ENCODE measurements around the gene PTAFR.

PTAFR gene, protein sequence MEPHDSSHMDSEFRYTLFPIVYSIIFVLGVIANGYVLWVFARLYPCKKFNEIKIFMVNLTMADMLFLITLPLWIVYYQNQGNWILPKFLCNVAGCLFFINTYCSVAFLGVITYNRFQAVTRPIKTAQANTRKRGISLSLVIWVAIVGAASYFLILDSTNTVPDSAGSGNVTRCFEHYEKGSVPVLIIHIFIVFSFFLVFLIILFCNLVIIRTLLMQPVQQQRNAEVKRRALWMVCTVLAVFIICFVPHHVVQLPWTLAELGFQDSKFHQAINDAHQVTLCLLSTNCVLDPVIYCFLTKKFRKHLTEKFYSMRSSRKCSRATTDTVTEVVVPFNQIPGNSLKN

GRCh38 chr1:28176492-28177470 lies at the start of gene PTAFR:
PTAFR (minus strand) TSS chr1:28176690; CDS start chr1:28151021, 25,669 bp downstream.
- FAIRE-seq (no peak), DNase-seq (ENCODE audit: insufficient read length, low spot score) (no peak)

GRCh38 chr1:28213315-28213714 lies 36.8 kb upstream of the PTAFR start:
- FAIRE-seq (no peak), DNase-seq (ENCODE audit: insufficient read length, low spot score) (no peak)

GRCh38 chr1:28209700-28210099 lies 33.2 kb upstream of the PTAFR start:
- no peak for DNase-seq (ENCODE audit: insufficient read length, low spot score)
- no peak for FAIRE-seq

- peak; percentile 45 for DNase-seq (ENCODE audit: insufficient read length, low spot score)
- no peak for FAIRE-seq
Measured at GRCh38 chr1:28208818-28209441, 32.4 kb upstream of the PTAFR start.

DNA sequence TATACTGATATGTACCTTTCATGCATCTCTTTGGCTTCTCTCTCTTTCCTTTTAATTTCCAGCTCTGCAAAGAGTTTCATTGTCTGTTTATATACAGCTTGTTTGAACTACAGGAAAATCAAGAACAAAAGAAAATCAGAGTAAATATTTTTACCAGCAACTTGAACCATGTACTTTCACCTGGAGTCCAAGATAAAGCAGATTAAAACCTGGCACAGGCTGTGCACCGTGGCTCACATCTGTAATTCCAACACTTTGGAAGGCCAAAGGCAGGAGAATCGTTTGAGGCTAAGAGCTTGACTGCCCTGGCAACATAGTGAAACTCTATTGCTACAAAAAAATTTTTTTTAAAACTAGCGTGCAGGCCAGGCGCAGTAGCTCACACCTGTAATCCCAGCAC lies 28.8 kb upstream of the PTAFR start:
- no peak for FAIRE-seq
- no peak for DNase-seq (ENCODE audit: insufficient read length, low spot score)

- no peak for FAIRE-seq
Measured at GRCh38 chr1:28200234-28200873, 23.9 kb upstream of the PTAFR start.

GRCh38 chr1:28199328-28200233 lies 23.1 kb upstream of the PTAFR start:
- FAIRE-seq, result no peak
- no peak for DNase-seq (ENCODE audit: insufficient read length, low spot score)

More at GRCh38 chr1:28200234-28200873, 23.9 kb upstream of the PTAFR start:
- DNase-seq (ENCODE audit: insufficient read length, low spot score), result no peak

- DNase-seq (ENCODE audit: insufficient read length, low spot score), result no peak
- FAIRE-seq, result no peak
Measured at GRCh38 chr1:28197682-28198415, 21.4 kb upstream of the PTAFR start.

- FAIRE-seq, result no peak
- DNase-seq (ENCODE audit: insufficient read length, low spot score), result no peak
Measured at GRCh38 chr1:28196330-28196729, 19.8 kb upstream of the PTAFR start.

GRCh38 chr1:28195780-28196179 lies 19.3 kb upstream of the PTAFR start:
- DNase-seq (ENCODE audit: insufficient read length, low spot score) (no peak), FAIRE-seq (no peak)

DNA sequence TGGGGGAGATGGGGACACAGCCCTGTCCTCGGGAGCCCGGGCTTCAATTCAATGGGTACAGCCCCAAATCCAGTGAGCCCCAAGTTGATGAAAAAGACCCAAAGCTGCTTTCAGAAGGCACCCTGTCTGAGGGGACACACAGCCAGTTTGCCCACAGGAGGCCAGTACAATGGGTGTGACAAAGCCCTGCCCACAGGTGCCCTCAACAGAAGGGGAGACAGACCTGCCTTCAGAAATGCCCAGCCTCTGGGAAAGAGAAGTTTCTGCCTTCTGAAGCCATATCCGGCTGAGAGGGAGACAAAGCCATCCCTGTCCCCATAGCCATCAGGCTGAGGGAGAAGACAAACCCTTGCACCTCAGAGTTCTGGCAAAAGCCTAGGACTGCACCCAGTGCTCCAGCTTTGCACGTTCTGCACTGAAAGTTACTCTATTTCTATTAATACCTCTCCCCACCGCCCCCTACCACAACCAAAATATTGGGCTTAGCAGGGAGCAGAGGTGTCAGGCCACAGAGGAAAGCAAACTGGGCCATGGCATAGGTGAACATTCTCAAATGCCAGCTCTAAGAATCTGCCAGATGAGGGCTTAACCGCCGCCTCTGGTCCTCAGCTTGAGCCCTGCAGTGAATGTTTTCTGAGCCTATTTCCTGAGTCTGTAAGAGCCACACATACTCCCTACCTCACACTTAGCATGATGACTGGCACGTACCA lies 18.0 kb upstream of the PTAFR start:
- no peak for DNase-seq (ENCODE audit: insufficient read length, low spot score)
- FAIRE-seq, result no peak

DNA sequence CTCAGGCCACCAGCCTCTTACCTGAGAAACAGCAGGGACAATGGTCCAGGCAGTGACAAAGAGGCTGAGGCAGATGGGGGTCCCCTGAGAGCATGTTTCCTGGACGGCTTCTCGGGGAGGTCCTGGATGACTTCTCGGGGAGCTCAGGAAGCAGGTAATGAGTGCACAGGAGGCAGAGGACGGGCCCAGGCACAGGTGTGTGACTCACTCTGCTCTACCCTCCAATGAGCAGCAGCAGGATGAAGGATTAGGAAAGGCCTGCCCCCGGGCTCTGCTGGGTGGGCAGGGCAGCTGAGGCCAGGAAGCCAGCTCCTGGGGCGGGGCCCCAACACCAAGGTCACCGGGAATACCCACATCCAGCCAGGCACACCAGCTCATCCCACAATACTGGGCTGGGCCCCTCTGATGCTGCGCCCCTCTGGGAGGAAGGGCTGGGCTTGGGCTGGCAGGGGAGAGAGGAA lies 17.2 kb upstream of the PTAFR start:
- DNase-seq (ENCODE audit: insufficient read length, low spot score), result no peak
- no peak for FAIRE-seq

DNA sequence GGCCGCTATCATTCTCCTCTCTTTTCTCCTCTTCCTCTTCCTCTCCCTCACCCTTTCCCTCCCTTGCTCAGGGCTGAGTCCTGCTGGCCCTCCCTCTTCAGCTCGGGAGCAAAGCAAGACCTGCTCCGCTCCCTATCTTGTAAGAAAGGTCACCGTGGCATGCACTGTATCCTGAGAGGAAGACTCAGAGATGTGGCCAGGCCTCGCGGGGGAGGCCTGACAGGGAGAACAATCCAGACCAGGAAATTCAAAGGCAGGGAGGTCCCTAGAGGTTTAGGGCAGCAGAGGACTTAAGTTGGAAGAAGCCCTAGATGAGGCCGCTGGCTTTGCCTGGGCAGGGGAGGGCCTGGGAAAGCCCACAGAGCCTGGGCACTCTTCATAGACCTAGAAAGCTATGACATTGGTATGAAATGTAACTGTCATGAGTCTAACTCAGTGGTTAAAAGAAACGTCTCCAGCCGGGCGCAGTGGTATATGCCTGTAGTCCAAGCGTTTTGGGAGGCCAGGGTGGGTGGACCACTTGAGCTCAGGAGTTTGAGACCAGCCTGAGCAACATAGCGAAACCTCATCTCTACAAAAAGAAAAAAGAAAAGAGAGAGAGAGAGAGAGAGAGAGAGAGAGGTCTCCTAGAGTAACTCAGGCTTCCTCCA lies 14.6 kb upstream of the PTAFR start:
- DNase-seq (ENCODE audit: insufficient read length, low spot score) (no peak), FAIRE-seq (no peak)

DNA sequence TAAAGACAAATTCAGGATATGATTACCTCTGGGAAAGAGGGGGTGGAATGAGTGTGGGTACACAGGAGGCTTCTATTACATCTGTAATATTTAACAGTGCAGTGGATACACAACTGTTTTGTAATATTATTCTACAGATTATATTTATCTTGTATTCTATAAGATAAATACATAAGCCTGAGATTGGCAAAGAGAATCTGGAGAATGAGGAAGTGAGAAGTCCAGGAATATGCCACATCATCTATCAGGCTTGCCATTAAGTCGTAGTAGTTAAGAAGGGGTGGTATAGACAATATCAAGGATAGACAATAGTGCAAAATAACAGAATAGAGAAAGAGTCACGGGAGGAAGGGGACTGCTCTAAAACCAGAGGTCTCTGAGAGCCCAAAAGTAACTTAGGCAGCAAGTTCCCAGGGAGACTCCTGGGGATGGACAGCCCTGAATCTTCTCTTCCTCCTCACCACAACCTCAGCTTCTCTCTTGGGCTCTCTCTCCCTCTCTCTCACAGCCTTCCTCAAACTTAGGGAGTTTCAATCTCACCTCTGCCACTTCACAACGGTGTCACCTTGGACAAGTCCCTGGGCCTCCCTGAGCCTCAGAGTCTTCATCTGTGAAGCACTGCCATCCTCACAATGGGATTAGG lies 14.0 kb upstream of the PTAFR start:
- FAIRE-seq (no peak), DNase-seq (ENCODE audit: insufficient read length, low spot score) (no peak)

GRCh38 chr1:28185071-28185470 lies 8.6 kb upstream of the PTAFR start:
- DNase-seq (ENCODE audit: insufficient read length, low spot score), result no peak
- FAIRE-seq, result no peak

DNA sequence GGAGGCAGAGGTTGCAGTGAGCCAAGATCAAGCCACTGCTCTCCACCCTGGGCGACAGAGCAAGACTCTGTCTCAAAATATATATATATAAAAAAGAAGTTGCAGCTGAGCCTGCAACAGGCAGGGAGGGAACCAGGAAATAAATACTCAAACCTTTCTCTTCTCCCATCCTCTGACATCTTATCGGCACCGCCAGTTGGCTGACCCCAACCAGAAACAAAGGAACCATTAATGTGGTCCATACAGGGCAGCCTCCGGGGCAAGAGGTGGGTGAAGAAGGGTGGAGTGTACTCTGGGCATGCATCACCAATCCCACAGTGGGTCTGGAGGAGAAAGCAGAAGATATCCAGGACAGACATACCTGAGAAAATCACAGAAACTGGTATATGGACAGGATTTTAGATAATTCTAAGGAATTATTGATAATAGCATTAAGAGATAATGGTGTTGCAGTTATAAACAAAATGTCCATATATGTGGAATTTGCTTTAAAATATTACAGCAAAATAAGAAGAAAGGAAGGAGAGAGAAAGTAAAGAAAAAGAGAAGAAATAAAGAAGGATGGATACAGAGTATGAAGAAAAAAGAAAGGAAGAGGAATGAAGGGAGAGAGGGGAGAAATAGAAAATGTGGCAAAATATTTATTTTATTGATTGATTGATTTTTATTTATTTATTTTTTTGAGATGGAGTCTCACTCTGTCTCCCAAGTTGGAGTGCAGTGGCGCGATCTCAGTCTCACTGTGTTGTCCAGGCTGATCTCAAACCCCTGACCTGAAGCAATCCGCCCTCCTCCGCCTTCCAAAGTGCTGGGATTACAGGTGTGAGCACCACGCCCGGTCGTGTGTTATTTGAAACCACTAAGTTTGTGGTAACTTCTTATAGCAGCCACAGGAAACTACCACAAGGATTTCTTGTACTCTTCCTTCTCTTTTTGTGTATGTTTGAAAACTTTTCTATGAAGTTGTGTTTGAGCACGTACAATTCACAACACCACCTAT lies 4.1 kb upstream of the PTAFR start:
- no peak for FAIRE-seq
- no peak for DNase-seq (ENCODE audit: insufficient read length, low spot score)

All from HTR-8/SVneo (cell line).